ENCODE results near the gene CASP4.
A peak's percentile ranks its signal among the peaks of the same experiment; 100 is the strongest.
"Not testable (repeated sequence)": the region's sequence is repeated elsewhere in the genome, so short reads cannot be mapped to it uniquely, and the experiment has no call there.

The CASP4 gene

GRCh38 chr11:104946907-104947306 is 21.5 kb downstream of the CASP4 start:
- peak; percentile 16 to 48 for DNase-seq

GRCh38 chr11:104944076-104944475 is 24.3 kb downstream of the CASP4 start:
- no peak for DNase-seq

DNA sequence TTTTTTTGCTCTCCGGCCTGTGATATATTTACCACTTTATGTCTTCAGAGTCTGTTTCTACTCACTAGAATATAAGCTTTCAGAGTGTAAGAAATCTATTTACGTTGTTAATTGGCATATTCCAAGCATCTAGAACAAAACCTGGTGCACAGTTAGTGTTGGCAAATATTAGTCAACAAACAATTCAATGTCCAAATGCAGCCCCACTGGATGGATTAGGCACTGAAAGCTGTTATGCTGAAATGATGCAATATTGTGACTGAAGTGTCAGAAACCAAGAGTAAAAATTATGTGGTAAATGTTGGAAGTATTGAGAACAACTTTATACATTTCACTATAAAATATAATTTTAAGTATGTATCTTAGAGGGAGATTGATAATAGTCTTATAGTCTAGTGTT is 24.8 kb downstream of the CASP4 start:
- no peak for DNase-seq

- no peak for DNase-seq
These were observed 33.8 kb downstream of the CASP4 start for GRCh38 chr11:104934594-104934993.

DNA sequence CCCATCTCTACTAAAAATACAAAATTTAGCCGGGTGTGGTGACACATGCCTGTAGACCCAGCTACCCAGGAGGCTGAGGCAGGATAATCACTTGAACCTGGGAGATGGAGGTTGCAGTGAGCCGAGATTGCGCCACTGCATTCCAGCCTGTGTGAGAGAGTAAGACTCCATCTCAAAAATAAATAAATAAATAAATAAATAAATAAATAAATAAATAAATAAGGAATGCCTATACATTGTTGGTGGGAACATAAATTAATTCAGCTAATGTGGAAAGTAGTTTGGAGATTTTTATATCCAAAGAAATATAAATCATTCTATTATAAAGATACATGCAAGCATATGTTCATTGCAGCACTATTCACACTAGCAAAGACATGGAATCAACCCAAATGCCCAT is 34.3 kb downstream of the CASP4 start:
- not testable (repeated sequence) for DNase-seq

- DNase-seq = no peak
These were observed 39.6 kb downstream of the CASP4 start for GRCh38 chr11:104928811-104929210.

GRCh38 chr11:104926771-104927611 is 41.4 kb downstream of the CASP4 start:
- DNase-seq = no peak

DNA sequence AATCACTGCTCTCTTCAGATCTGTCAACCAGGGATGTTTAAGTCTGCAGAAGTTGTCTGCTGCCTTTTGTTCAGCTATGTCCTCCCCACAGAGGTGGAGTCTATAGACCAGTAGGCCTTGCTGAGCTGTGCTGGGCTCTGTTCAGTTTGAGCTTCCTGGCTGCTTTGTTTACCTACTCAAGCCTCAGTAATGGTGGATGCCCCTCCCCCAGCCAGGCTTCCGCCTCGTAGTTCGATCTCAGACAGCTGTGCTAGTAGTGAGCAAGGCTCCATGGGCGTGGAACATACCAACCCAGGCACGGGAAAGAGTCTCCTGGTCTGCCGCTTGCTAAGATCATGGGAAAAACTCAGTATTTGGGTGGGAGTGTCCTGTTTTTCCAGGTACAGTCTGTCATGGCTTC is 42.5 kb downstream of the CASP4 start:
- DNase-seq = no peak

DNA sequence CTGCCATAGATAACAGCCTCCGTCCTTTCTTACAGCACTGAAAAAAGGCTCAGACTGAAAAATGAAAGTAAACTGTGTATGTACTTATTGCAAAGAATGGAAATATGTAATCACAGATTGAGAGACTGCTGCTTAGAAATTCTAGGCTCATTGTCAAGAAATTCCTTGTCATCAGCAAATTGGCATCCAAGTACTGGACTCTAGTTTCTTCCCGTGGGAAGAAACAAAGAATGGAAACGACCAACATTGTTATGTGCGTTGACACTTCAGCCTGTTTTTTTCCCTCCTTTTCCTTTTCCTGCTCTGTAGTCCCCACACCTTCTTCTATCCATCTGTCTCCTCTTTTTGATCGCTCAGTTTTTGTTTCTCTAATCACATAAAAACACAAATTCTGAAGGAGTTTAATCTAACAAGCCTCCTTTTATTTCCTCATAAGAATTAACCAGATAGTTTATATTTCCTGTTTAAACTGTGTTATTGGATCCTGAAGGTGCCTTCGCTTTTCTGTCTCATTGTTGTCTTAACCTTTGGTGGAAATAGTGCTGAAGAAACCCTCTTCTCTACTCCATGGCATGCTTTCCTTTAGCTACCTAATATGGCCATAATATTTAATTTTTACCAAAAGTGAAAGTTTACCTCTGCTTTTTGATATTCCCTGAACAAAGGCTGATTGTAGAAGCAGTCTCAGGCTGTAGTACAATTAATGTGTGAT is 50.1 kb downstream of the CASP4 start:
- DNase-seq = peak in 1 of 2 experiments; percentile 24

DNA sequence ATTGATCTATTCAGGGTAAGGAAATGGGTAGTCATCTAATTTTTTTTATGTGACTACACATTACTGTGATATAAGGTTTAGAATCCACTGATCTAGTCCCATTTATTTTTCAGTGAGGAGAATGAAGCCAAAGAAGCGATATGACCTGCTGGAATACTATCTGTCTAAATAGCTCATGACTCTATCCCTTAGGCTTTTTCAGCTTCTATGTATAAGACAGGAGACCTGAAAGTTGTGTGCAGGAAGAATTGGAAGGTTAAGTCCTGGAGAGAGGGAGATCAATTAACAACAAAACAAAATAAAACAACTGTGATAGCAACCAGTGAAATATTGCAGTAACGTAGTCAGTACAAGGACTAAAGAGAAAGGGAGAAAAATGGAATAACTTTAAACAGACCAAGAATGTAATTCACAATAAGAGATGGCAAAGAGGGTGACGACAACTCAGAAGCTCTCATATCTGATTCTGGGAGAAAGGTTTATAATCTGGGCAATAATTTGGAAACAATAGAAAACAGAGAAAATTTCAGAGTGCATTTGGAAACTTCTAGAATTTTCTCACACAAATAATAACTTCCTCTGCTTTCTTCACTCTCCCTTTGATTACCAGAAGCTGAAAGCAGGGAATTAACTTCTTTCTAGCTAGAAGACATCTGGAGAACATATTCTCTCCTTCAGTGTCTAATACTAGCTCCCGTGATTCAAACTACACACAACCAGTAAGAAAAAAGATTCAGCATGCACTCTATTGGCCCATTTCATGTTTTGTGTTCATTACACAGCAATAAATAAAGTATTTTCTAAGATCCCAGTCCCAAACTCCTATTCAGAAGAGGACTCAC is 50.9 kb downstream of the CASP4 start:
- DNase-seq = no peak

DNA sequence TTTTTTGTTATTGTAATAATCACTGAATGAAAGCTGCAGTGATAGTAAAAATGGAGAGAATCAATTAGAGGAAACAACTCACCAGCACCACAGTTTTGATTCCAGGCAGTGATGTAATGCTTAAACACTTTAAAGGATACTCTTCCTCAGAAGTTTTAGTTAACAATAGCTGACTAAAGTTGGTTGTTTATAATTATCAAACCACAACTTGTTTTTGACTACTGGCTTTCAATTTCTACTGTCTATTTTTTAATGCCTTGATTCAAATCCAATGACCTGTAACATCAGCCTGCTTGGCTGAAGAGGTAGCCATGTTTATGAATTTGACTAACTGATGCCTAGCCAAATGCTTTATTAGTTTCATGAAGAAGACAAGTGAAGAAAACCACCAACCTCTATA is 51.9 kb downstream of the CASP4 start:
- no peak for DNase-seq

DNA sequence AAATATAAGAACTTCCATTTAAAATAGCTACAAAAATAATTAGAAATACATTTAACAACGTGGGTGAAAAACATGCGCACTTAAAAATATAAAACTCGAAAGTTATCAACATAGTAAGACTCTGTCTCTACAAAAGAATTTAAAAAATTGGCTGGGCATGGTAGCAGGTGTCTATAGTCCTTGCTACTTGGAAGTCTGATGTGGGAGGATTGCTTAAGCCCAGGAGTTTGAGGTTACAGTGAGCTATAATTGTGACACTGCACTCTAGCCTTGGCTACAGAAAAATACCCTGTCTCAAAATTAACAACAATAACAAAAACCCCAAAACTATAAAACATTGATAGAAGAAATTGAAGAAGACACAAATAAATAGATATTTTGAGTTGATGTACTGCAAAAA is 56.3 kb downstream of the CASP4 start:
- no peak for DNase-seq

- no peak for DNase-seq
These were observed 60.2 kb downstream of the CASP4 start for GRCh38 chr11:104908186-104908531.

DNA sequence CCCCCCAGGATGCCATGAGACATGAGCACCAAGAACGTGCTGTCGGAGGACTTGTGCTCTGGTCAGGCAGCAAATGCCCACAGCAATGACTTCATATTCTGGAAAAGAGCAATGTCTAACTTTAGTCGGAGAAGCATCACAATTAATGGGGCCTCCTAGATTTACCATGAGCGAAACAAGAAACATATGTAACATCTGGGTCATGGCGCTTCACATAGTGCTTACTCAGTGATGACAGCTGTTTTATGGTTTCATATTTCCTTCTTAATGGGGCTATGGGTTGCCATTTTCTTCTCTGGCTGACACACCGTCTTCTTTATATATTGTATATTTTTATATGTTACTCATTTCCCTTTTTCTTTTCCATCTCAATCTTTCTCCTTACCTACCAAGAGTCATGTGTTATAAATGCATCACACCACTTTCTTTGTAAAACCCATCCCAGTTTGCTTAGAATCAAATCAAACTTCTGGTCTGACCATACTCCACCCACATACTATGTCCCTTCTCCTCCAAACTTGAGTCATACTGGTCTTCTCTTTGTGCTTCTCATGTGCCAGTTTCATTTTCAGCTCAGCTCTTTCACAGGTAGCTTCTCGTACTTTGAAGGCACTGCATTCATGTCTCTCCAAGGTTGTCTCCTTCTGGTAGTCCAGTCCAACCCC is 60.7 kb downstream of the CASP4 start:
- no peak for DNase-seq

DNA sequence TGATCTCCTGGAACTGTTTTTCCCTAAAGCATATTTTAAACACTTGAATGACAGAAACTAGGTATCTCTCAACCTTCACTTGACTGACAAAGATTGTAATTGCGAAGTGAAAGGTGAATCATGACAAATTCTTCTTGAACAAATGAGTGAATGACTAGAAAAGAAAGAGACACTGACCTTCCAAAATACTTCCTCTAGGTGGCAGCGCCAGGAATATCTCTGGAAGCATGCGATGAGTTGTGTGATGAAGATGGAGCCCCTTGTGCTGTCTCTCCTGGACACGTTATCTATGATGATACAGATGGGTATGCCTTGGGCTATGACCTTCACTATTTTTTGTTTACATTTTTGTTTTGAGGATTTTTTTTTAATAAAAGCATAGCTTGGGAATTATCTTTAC is 63.1 kb downstream of the CASP4 start:
- DNase-seq = no peak

DNA sequence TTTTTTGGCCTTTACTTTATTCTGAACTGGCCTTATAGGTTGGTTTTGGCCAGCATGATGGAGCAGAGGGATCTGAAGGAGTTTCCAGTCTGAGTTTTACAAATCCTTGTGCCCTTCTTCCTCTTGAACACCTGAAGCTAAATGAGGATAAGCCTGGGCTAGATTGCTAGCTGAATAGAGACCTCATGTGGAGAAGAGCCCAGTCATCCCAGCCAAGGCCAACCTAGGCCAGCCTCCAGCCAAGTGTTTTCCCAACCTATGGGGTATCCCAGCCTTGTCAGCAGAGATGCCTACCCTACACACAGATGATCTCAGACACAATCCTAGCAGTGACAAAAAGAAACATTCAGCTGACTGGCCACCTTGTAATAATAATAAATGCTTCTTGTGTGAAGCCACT is 69.1 kb downstream of the CASP4 start:
- no peak for DNase-seq

GRCh38 chr11:104898685-104899013 is 69.7 kb downstream of the CASP4 start:
- no peak for DNase-seq

GRCh38 chr11:104897891-104898684 is 70.3 kb downstream of the CASP4 start, which contains the start of gene CASP12:
Gene CASP12, minus strand, starts transcription at chr11:104898460.
- DNase-seq = peak in 1 of 2 experiments; percentile 26

DNA sequence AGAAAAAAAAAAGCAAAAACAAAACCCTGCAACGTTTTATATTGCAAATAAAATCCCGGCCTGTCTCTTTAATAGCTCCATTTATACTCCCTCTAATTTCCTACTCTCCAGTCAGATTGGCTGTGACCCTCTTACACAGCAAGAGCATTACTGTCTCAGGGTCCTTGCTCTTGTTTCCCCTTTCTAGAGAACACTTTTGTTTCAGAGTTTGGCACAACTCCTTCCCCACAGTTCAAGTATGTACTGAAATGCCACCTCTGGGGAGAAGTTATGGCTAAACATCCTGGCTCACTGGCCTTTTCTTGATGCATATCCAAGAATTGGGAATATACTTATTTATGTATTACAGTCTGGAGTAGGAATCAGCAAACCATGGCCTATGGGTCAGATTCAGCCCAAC is 72.7 kb downstream of the CASP4 start:
- peak in 1 of 2 experiments; percentile 27 for DNase-seq

DNA sequence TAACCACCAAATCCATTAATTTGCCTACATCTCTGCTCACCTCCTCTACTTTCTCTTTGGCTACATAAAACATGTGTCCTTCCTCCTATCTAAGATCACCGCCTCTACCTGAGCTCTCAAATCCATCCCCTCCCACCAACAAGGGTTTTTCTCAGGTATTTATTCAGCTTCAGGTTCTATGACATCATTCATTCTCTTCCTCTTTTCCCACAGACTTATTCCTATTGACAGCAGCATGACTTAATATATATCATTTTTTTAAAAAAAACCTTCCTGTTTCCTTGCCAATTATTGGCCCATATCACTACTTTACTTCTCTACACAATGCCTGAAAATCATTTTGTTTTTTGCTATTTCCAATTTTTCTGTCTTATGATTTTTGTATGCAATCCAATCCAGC is 74.5 kb downstream of the CASP4 start:
- DNase-seq = no peak

Data from NCI-H446 (cell line).